A549 (cell line): ENCODE data around the gene HELLS. TPM values are rescaled to one million over a fixed set of nuclear protein-coding genes. Genes with fewer than 3 reads are reported as not detected.

ENCODE experiments used
- ATAC-seq, 2 experiments: fragments of 200-7000 bp in 1 of 2; fragments of >200 bp in 1 of 2; cut with Nextera tagmentation in 1 of 2; cut with Tn5 transposase in 1 of 2; 3 replicates each; pipeline versions ENCODE4 v1.8.0 to v1.9.1; 2018 to 2020; ENCODE audit warnings: mild to moderate bottlenecking in 1 of 2, moderate library complexity in 1 of 2
- CTCF ChIA-PET: fragments of 300-600 bp; sonication (Branson Sonifier 250); formaldehyde crosslinking; extraction: SDS; loops from one replicate; lab custom pipeline; 2021; ENCODE audit warnings: antibody characterized with exemption, inconsistent platforms; lab: Yijun Ruan, JAX
- POLR2A ChIA-PET: fragments of 350-600 bp; formaldehyde crosslinking; extraction: SDS; loops from one replicate; lab custom pipeline; 2021; ENCODE audit warnings: antibody characterized with exemption, inconsistent platforms; lab: Yijun Ruan, JAX
- DNase-seq, 2 experiments: peaks; one replicate each; pipeline versions ENCODE4 v3.0.0 to v3.0.0-alpha.2; 2011 to 2016; ENCODE audit warnings: low read depth in 1 of 2, low spot score in 1 of 2
- FAIRE-seq: peaks from 2 replicates; lab custom pipeline; 2011; peaks lifted over from hg19 to GRCh38; lab: Jason Lieb, UNC
- H3K27ac ChIP-seq, 2 experiments: fragments of >200 bp; sonication (Bioruptor Twin); formaldehyde crosslinking; 3 replicates each; pipeline ENCODE4 v1.5.1; 2016 to 2017
- H3K4me1 ChIP-seq: fragments of >200 bp; sonication (Bioruptor Twin); formaldehyde crosslinking; 3 replicates; pipeline ENCODE4 v1.6.1; 2016
- H3K4me2 ChIP-seq: fragments of >200 bp; sonication (Bioruptor Twin); formaldehyde crosslinking; 3 replicates; pipeline ENCODE4 v1.6.1; 2016
- H3K4me3 ChIP-seq: fragments of >200 bp; sonication (Bioruptor Twin); formaldehyde crosslinking; 3 replicates; pipeline ENCODE4 v1.5.1; 2016
- H3K9me3 ChIP-seq: fragments of >200 bp; sonication (Bioruptor Twin); formaldehyde crosslinking; 3 replicates; pipeline ENCODE4 v1.6.1; 2016
- BHLHE40 ChIP-seq: IDR thresholded peaks from 2 replicates; pipeline ENCODE4 v1.6.1; 2012; ENCODE audit warnings: low read depth, low read length, inconsistent platforms
- CBX2 ChIP-seq: fragments of 200-600 bp; sonication (generic); IDR thresholded peaks from 2 replicates; pipeline ENCODE4 v1.6.1; 2016; ENCODE audit warnings: low read depth, mild to moderate bottlenecking, borderline replicate concordance
- CBX8 ChIP-seq: fragments of 200-600 bp; sonication (generic); IDR thresholded peaks from 2 replicates; pipeline ENCODE4 v1.6.1; 2016
- EHF ChIP-seq: fragments of 250-450 bp; sonication (Bioruptor Pico); IDR thresholded peaks from 2 replicates; pipeline ENCODE4 v1.5.0; 2020; ENCODE audit warnings: mild to moderate bottlenecking
- ESRRA ChIP-seq: fragments of 150-350 bp; IDR thresholded peaks from 2 replicates; pipeline ENCODE4 v1.6.1; 2014; ENCODE audit warnings: mild to moderate bottlenecking, low read length, borderline replicate concordance
- HOXB5 ChIP-seq: fragments of 250-450 bp; sonication (Bioruptor Pico); IDR thresholded peaks from 2 replicates; pipeline ENCODE4 v1.5.0; 2020; ENCODE audit warnings: mild to moderate bottlenecking, moderate library complexity
- MAZ ChIP-seq: fragments of 150-350 bp; IDR thresholded peaks from 2 replicates; pipeline ENCODE4 v1.6.1; 2014; ENCODE audit warnings: antibody characterized with exemption, low read depth, low read length, borderline replicate concordance
- NFE2L2 ChIP-seq: fragments of 150-350 bp; conservative IDR thresholded peaks from 2 replicates; pipeline ENCODE4 v1.6.1; 2014; ENCODE audit warnings: low read length
- NPAS2 ChIP-seq: fragments of 250-450 bp; sonication (Bioruptor Pico); IDR thresholded peaks from 2 replicates; pipeline ENCODE4 v1.8.0; 2022; ENCODE audit warnings: mild to moderate bottlenecking, moderate library complexity, borderline replicate concordance
- PHF8 ChIP-seq: fragments of 200-600 bp; sonication (generic); IDR thresholded peaks from 2 replicates; pipeline ENCODE4 v1.6.1; 2016; ENCODE audit warnings: low read depth, mild to moderate bottlenecking, antibody characterized with exemption, moderate library complexity, borderline replicate concordance
- POLR2AphosphoS2 ChIP-seq: conservative IDR thresholded peaks from 2 replicates; pipeline ENCODE4 v1.6.1; 2012; ENCODE audit warnings: low read length, improper control_type of control experiment, inconsistent platforms
- RAD21 ChIP-seq, 2 experiments: fragments of >200 bp in 1 of 2; sonication (Bioruptor Twin) in 1 of 2; formaldehyde crosslinking in 1 of 2; IDR thresholded peaks in 1 of 2; conservative IDR thresholded peaks in 1 of 2; 2 replicates in 1 of 2; 3 replicates in 1 of 2; pipeline ENCODE4 v1.6.1; 2012 to 2018; ENCODE audit warnings: inconsistent platforms in 1 of 2
- SMC3 ChIP-seq: fragments of >200 bp; sonication (Bioruptor Twin); formaldehyde crosslinking; IDR thresholded peaks from 3 replicates; pipeline ENCODE4 v1.6.1; 2018; ENCODE audit warnings: inconsistent platforms
- SREBF2 ChIP-seq: fragments of 450-650 bp; IDR thresholded peaks from 2 replicates; pipeline ENCODE4 v1.6.1; 2014; ENCODE audit warnings: mild to moderate bottlenecking, moderate library complexity
- ZC3H11A ChIP-seq: fragments of 450-650 bp; IDR thresholded peaks from 2 replicates; pipeline ENCODE4 v1.6.1; 2014; ENCODE audit warnings: antibody characterized with exemption, mild to moderate bottlenecking
- ZFP36 ChIP-seq: fragments of 450-650 bp; IDR thresholded peaks from 2 replicates; pipeline ENCODE4 v1.6.1; 2014; ENCODE audit warnings: borderline replicate concordance; ENCODE audit not compliant: partially characterized antibody
- ZSCAN20 ChIP-seq: fragments of 250-450 bp; sonication (Bioruptor Pico); IDR thresholded peaks from 2 replicates; pipeline ENCODE4 v1.8.0; 2022; ENCODE audit warnings: mild to moderate bottlenecking, moderate library complexity
- WGBS: methylation state at CpG from one replicate; pipeline ENCODE4 v1.1.6; 2017; ENCODE audit errors: missing lambda C conversion rate; 5-methylcytosine and 5-hydroxymethylcytosine counted together
- polyA plus RNA-seq, 4 experiments: library from polyadenylated mRNA; depleted of rRNA in 3 of 4; stranded (reverse); fragments of >200 nt; fragmentation: RNase III in 1 of 4; extraction: RNeasy Plus Mini Kit Qiagen cat#74134 plus additional on column Dnase treatment in 1 of 4; gene quantifications; 2 replicates in 3 of 4; 3 replicates in 1 of 4; pipeline ENCODE4 v1.2.3, GENCODE V29; 2011 to 2017
- TF ChIP-seq, protein P1 (sequence below): fragments of >200 bp; sonication (Bioruptor Twin); formaldehyde crosslinking; IDR thresholded peaks from 3 replicates; pipeline ENCODE4 v1.5.1; 2016
- TF ChIP-seq, protein P2 (sequence below): IDR thresholded peaks from 2 replicates; pipeline ENCODE4 v1.6.1; 2012
- TF ChIP-seq, protein P3 (sequence below): fragments of >200 bp; sonication (Bioruptor Twin); formaldehyde crosslinking; IDR thresholded peaks from 3 replicates; pipeline ENCODE4 v1.6.1; 2016
- TF ChIP-seq, protein P4 (sequence below): fragments of 150-350 bp; IDR thresholded peaks from 2 replicates; pipeline ENCODE4 v1.6.1; 2014; ENCODE audit warnings: low read depth, mild to moderate bottlenecking, low read length

HELLS gene
- polyA plus RNA-seq, 2 of the 4 experiments (the other 2 are of a cell fraction) = 52.3 to 62.0 TPM

DNA sequence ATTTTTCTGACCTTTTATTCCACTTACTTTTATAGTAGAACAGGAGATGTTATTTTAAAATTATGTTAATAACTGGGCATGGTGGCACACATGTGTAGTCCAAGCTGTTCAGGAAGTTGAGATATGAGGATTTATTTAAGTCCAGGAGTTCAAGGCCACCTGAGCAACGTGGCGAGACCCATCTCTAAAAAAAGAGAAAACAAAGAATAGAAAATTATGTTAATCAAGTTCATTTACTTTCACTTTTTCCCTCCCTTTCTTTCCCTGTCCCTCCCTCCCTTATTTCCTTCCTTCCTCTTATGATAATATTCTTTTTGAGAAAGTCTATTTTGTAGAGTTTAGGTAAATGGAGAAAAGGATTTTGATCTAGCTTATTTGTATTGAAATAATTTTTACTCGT, 48.9 kb upstream of the HELLS start:
- CTCF ChIA-PET = interaction anchor here (1.1 kb wide), 1 partner anchor 37 kb away, joined by 3 read pairs; no protein-coding TSS in a partner anchor

DNA sequence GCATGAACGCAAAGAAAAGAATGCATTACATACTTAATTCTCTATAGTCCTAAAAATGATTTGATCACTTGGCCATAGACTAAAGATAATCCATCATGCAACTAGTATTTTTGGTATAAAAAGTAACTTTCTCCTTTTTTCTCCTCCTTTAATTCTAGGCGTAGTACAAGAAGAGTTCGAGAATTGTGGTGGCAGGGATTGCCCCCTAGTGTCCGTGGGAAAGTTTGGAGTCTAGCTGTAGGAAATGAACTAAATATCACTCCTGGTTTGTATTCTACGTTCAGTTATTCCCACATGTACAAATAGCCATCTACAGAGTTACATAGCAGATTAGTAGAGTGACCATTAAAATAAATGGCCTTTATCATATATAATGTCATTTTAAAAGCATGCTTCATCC, 45.5 kb upstream of the HELLS start:
- peak in 1 of 2 experiments; percentile 36 for DNase-seq
- 71% methylated on average over 5 of the region's 5 CpGs for WGBS
- ChIA-PET CTCF (interaction anchor here (0.6 kb wide), 1 partner anchor 56 kb away, joined by 3 read pairs; no protein-coding TSS in a partner anchor), POLR2A (no interaction called here)
- Histone ChIP-seq H3K9me3 (no peaks in the 10 kb centered on the region), H3K27ac (no peak overlapping the region), H3K4me2 (no peak overlapping the region), H3K4me1 (peaks cover 11% of the 10 kb centered on the region; the same call in 2 of the 3 replicates), H3K4me3 (no peak overlapping the region)
- FAIRE-seq = no peak
- ATAC-seq = peak in 1 of 2 experiments; percentile 76; a peak in 4 of 6 replicates
- TF ChIP-seq SMC3 (peak; percentile 22; the same call in 1 of the 3 replicates), MAZ (no peak), RAD21 (conservative IDR thresholded peaks at IDR 0.05 in 1 of 2, IDR thresholded peaks at IDR 0.05 in 1 of 2) (peak; percentile 39 to 59; a peak in 4 of 5 replicates)
- TF ChIP-seq, protein P1, sequence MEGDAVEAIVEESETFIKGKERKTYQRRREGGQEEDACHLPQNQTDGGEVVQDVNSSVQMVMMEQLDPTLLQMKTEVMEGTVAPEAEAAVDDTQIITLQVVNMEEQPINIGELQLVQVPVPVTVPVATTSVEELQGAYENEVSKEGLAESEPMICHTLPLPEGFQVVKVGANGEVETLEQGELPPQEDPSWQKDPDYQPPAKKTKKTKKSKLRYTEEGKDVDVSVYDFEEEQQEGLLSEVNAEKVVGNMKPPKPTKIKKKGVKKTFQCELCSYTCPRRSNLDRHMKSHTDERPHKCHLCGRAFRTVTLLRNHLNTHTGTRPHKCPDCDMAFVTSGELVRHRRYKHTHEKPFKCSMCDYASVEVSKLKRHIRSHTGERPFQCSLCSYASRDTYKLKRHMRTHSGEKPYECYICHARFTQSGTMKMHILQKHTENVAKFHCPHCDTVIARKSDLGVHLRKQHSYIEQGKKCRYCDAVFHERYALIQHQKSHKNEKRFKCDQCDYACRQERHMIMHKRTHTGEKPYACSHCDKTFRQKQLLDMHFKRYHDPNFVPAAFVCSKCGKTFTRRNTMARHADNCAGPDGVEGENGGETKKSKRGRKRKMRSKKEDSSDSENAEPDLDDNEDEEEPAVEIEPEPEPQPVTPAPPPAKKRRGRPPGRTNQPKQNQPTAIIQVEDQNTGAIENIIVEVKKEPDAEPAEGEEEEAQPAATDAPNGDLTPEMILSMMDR = peak; percentile 44

More for the DNA sequence above, 48.9 kb upstream of the HELLS start:
- POLR2A ChIA-PET = no interaction called here
- no peak for TF ChIP-seq ZFP36
- no peak for TF ChIP-seq BHLHE40
- TF ChIP-seq ESRRA = no peak
- no peak for TF ChIP-seq PHF8
- TF ChIP-seq CBX8 = no peak
- no peak for TF ChIP-seq POLR2AphosphoS2
- TF ChIP-seq, protein P2, sequence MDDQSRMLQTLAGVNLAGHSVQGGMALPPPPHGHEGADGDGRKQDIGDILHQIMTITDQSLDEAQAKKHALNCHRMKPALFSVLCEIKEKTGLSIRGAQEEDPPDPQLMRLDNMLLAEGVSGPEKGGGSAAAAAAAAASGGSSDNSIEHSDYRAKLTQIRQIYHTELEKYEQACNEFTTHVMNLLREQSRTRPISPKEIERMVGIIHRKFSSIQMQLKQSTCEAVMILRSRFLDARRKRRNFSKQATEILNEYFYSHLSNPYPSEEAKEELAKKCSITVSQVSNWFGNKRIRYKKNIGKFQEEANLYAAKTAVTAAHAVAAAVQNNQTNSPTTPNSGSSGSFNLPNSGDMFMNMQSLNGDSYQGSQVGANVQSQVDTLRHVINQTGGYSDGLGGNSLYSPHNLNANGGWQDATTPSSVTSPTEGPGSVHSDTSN = no peak
- TF ChIP-seq EHF = no peak
- no peak for TF ChIP-seq CBX2
- TF ChIP-seq HOXB5 (CRISPR knock-in tag) = no peak
- no peak for TF ChIP-seq ZC3H11A
- no peak for TF ChIP-seq ZSCAN20 (CRISPR knock-in tag)
- no peak for TF ChIP-seq NPAS2 (CRISPR knock-in tag)
- no peak for TF ChIP-seq SREBF2
- TF ChIP-seq, protein P3, sequence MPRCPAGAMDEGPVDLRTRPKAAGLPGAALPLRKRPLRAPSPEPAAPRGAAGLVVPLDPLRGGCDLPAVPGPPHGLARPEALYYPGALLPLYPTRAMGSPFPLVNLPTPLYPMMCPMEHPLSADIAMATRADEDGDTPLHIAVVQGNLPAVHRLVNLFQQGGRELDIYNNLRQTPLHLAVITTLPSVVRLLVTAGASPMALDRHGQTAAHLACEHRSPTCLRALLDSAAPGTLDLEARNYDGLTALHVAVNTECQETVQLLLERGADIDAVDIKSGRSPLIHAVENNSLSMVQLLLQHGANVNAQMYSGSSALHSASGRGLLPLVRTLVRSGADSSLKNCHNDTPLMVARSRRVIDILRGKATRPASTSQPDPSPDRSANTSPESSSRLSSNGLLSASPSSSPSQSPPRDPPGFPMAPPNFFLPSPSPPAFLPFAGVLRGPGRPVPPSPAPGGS = no peak
- TF ChIP-seq, protein P4, sequence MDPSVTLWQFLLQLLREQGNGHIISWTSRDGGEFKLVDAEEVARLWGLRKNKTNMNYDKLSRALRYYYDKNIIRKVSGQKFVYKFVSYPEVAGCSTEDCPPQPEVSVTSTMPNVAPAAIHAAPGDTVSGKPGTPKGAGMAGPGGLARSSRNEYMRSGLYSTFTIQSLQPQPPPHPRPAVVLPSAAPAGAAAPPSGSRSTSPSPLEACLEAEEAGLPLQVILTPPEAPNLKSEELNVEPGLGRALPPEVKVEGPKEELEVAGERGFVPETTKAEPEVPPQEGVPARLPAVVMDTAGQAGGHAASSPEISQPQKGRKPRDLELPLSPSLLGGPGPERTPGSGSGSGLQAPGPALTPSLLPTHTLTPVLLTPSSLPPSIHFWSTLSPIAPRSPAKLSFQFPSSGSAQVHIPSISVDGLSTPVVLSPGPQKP = no peak
- no peak for TF ChIP-seq NFE2L2
- ATAC-seq = no peak
- no peak for DNase-seq
- WGBS = 82% methylated on average over 3 of the region's 3 CpGs
- H3K4me2 ChIP-seq = peak overlapping the region; percentile 9; the same call in 1 of the 3 replicates
- H3K4me3 ChIP-seq = no peak overlapping the region
- no peaks in the 10 kb centered on the region for H3K9me3 ChIP-seq
- no peak overlapping the region for H3K27ac ChIP-seq
- no peak for FAIRE-seq
- H3K4me1 ChIP-seq = peaks cover 11% of the 10 kb centered on the region; the same call in 2 of the 3 replicates
